Glutamatergic neuron (in vitro differentiated cells): ENCODE data around the gene METTL18. TPM values are rescaled to one million over a fixed set of nuclear protein-coding genes. Genes with fewer than 3 reads are reported as not detected.

ENCODE experiments used
- DNase-seq: peaks from one replicate; pipeline ENCODE4 v3.0.0; 2022
- H3K27ac Mint-ChIP-seq: one replicate; pipeline ENCODE4 v1.8.0; 2020; ENCODE audit warnings: mild to moderate bottlenecking, mixed read lengths, inconsistent platforms; ENCODE audit not compliant: unreplicated experiment
- H3K27me3 Mint-ChIP-seq: one replicate; pipeline ENCODE4 v1.8.0; 2020; ENCODE audit warnings: mild to moderate bottlenecking, moderate library complexity, mixed read lengths, inconsistent platforms; ENCODE audit not compliant: unreplicated experiment
- H3K36me3 Mint-ChIP-seq: one replicate; pipeline ENCODE4 v1.8.0; 2020; ENCODE audit warnings: mild to moderate bottlenecking, mixed read lengths, inconsistent platforms; ENCODE audit not compliant: unreplicated experiment
- H3K4me1 Mint-ChIP-seq: one replicate; pipeline ENCODE4 v1.8.0; 2020; ENCODE audit warnings: mild to moderate bottlenecking, low read depth, mixed read lengths, inconsistent platforms; ENCODE audit not compliant: unreplicated experiment
- H3K4me3 Mint-ChIP-seq: one replicate; pipeline ENCODE4 v1.8.0; 2020; ENCODE audit warnings: mild to moderate bottlenecking, mixed read lengths, inconsistent platforms; ENCODE audit not compliant: unreplicated experiment
- H3K9me3 Mint-ChIP-seq: one replicate; pipeline ENCODE4 v1.8.0; 2020; ENCODE audit warnings: mild to moderate bottlenecking, moderate library complexity, mixed read lengths, inconsistent platforms; ENCODE audit not compliant: unreplicated experiment
- total RNA-seq: library from RNA; stranded (reverse); fragmentation: NEBNext Ultra II Directional; extraction: Animal tissue kit (Norgen Biotek cat#: 25700); gene quantifications from one replicate; pipeline ENCODE4 v1.2.1, GENCODE V29; 2021; ENCODE audit not compliant: unreplicated experiment
- TF ChIP-seq, protein P1 (sequence below): fragments of 200-600 bp; sonication (generic); IDR thresholded peaks from one replicate; pipeline ENCODE4 v1.5.0; 2021; ENCODE audit not compliant: partially characterized antibody, unreplicated experiment

Gene METTL18
- total RNA-seq, 1 donor from 2014 or later = 5.1 TPM

DNA sequence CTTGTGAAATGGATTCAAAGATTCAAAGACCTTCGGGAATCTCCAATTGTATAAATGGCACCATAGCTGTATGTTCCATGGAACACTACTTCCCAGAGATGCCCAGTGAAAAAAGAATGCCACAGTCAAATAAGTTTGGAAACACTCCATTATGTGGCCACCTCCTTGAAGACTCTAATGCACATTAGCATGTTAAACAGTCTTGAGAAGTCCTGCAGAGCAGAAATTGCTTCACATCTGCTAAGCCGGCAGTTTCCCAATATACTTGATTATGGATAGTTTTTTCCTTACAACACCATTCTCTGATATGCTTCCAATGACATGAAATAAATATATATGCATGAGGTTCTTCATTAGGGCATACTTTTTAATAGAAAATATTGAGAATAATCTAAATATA, 48.2 kb downstream of the METTL18 start:
- no peaks in the 10 kb centered on the region for H3K27me3 Mint-ChIP-seq
- H3K36me3 Mint-ChIP-seq = no peaks in the 10 kb centered on the region
- H3K4me3 Mint-ChIP-seq = no peak overlapping the region
- H3K9me3 Mint-ChIP-seq = no peaks in the 10 kb centered on the region
- DNase-seq = no peak
- TF ChIP-seq, protein P1, sequence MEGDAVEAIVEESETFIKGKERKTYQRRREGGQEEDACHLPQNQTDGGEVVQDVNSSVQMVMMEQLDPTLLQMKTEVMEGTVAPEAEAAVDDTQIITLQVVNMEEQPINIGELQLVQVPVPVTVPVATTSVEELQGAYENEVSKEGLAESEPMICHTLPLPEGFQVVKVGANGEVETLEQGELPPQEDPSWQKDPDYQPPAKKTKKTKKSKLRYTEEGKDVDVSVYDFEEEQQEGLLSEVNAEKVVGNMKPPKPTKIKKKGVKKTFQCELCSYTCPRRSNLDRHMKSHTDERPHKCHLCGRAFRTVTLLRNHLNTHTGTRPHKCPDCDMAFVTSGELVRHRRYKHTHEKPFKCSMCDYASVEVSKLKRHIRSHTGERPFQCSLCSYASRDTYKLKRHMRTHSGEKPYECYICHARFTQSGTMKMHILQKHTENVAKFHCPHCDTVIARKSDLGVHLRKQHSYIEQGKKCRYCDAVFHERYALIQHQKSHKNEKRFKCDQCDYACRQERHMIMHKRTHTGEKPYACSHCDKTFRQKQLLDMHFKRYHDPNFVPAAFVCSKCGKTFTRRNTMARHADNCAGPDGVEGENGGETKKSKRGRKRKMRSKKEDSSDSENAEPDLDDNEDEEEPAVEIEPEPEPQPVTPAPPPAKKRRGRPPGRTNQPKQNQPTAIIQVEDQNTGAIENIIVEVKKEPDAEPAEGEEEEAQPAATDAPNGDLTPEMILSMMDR = no peak
- no peaks in the 10 kb centered on the region for H3K4me1 Mint-ChIP-seq
- no peak overlapping the region for H3K27ac Mint-ChIP-seq

DNA sequence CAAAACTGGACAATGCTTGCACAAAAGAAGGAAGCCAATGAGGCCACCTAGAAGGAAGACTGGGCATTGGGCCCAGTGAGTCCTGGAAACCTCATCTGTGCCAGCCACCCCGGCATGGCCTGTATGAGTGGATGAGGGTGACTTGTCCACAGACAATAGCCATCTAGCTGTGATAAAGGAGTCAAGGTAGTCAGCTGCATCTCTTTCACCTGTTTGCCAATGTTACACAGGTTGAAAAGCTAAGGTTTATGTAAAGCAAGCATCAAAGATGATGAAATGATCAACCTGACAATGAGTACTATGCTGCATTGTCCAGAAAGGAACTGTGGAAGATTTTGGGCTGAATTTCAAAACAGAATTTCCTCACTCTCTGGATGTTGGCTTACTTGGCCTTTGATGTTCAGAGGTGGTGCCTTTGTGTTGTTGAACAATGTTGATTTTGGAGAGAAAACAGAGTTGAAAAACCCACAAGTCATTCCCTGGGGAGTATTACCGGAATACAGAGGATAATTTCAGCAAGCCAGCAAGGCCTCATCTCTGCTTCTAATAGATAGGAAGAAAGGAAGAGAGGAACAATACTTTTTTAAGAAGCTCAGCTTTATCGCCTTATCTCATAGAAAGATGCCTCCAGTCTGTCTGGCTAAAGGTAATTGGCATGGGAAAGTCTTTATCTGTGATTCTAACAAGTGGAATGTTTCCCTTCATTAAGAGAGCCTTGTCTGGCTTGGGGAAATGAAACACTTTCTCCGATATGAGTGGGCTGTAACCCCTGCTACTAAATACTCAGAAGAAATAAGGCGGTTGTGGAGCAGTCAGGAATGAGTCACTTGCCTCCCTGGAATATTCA, 49.5 kb downstream of the METTL18 start:
- no peaks in the 10 kb centered on the region for H3K27me3 Mint-ChIP-seq
- no peak overlapping the region for H3K27ac Mint-ChIP-seq
- DNase-seq = no peak
- no peaks in the 10 kb centered on the region for H3K9me3 Mint-ChIP-seq
- TF ChIP-seq, protein P1 = no peak
- no peaks in the 10 kb centered on the region for H3K36me3 Mint-ChIP-seq
- no peak overlapping the region for H3K4me3 Mint-ChIP-seq
- H3K4me1 Mint-ChIP-seq = no peaks in the 10 kb centered on the region

Other genes with a start within 250 kb of the METTL18 start
- gene F5, start 208.4 kb downstream of the METTL18 start, total RNA-seq = not detected
- not detected for gene SELP, start 164.8 kb downstream of the METTL18 start, total RNA-seq
- not detected for gene SELL, start 83.3 kb downstream of the METTL18 start, total RNA-seq
- gene SELE, start 60.8 kb downstream of the METTL18 start, total RNA-seq = not detected
- 8.8 TPM for gene SCYL3, start 99.0 kb upstream of the METTL18 start, total RNA-seq